K562 (cell line): ENCODE data around the gene MYCBP. TPM values are rescaled to one million over a fixed set of nuclear protein-coding genes. Genes with fewer than 3 reads are reported as not detected.
A peak's percentile ranks its signal among the peaks of the same experiment; 100 is the strongest.

ENCODE experiments used
- FOXA3 ChIP-seq, 2 experiments: fragments of 450-650 bp in 1 of 2; sonication (generic) in 1 of 2; formaldehyde crosslinking; IDR thresholded peaks in 1 of 2; conservative IDR thresholded peaks in 1 of 2; 2 replicates each; pipeline versions ENCODE4 v1.4.0 to v1.8.0; 2020 to 2022; ENCODE audit warnings: mild to moderate bottlenecking in 2 of 2, missing genetic modification reagents in 1 of 2
- HEY1 ChIP-seq: fragments of 250-450 bp; sonication (Bioruptor Pico); IDR thresholded peaks from 2 replicates; pipeline ENCODE4 v1.5.0; 2020; ENCODE audit warnings: mild to moderate bottlenecking, moderate library complexity, borderline replicate concordance
- HLTF ChIP-seq: fragments of 450-650 bp; IDR thresholded peaks from 2 replicates; pipeline ENCODE4 v1.6.1; 2016
- HSF4 ChIP-seq: fragments of 250-450 bp; sonication (Bioruptor Pico); IDR thresholded peaks from 2 replicates; pipeline ENCODE4 v2.1.2; 2022; ENCODE audit warnings: mild to moderate bottlenecking, moderate library complexity, borderline replicate concordance
- MIER1 ChIP-seq: fragments of 450-650 bp; IDR thresholded peaks from 2 replicates; pipeline ENCODE4 v1.6.1; 2016; ENCODE audit warnings: antibody characterized with exemption, mild to moderate bottlenecking, low read depth
- NFE2L1 ChIP-seq: fragments of 450-650 bp; IDR thresholded peaks from 2 replicates; pipeline ENCODE4 v1.6.1; 2016; ENCODE audit warnings: missing genetic modification characterization, low read depth, mild to moderate bottlenecking, missing compliant biosample characterization, moderate library complexity, borderline replicate concordance
- NR0B1 ChIP-seq: fragments of 450-650 bp; IDR thresholded peaks from one replicate; pipeline ENCODE4 v1.6.1; 2018; ENCODE audit warnings: mild to moderate bottlenecking, moderate library complexity; ENCODE audit not compliant: partially characterized antibody
- STAT5A ChIP-seq: IDR thresholded peaks from 2 replicates; pipeline ENCODE4 v1.6.1; 2012; ENCODE audit warnings: low read length, inconsistent platforms, borderline replicate concordance
- TOE1 ChIP-seq, 2 experiments: fragments of 450-650 bp in 1 of 2; sonication (generic) in 1 of 2; formaldehyde crosslinking in 1 of 2; IDR thresholded peaks; 2 replicates each; pipeline versions ENCODE4 v1.7.1 to v1.8.0; 2016 to 2022; ENCODE audit warnings: borderline replicate concordance in 2 of 2, mild to moderate bottlenecking in 2 of 2, antibody characterized with exemption in 1 of 2, inconsistent platforms in 1 of 2, low read depth in 1 of 2, missing genetic modification reagents in 1 of 2, moderate library complexity in 1 of 2
- ZNF165 ChIP-seq: fragments of 250-450 bp; sonication (Bioruptor Pico); IDR thresholded peaks from 2 replicates; pipeline ENCODE4 v1.4.0; 2020; ENCODE audit warnings: borderline replicate concordance
- polyA plus RNA-seq, 8 experiments: library from polyadenylated mRNA; depleted of rRNA in 4 of 8; stranded (reverse) in 5 of 8; unstranded in 3 of 8; fragments of >200 nt; fragmentation: Nextera tagmentation in 2 of 8; fragmentation: Illumina TruSeq in 1 of 8; extraction: Ambion mirVana in 2 of 8; extraction: Trizol in 1 of 8; gene quantifications; 2 replicates each; pipeline versions ENCODE4 v1.2.1 to v1.2.3, GENCODE V29; 2011 to 2014; ENCODE audit warnings: inconsistent platforms in 1 of 8, missing spikeins in 1 of 8
- total RNA-seq, 7 experiments: library from RNA; depleted of rRNA in 6 of 7; stranded (reverse); fragments of >200 nt in 6 of 7; fragmentation: Illumina TruSeq in 2 of 7; extraction: Trizol in 2 of 7; gene quantifications; 2 replicates each; pipeline versions ENCODE4 v1.2.1 to v1.2.3, GENCODE V29; 2011 to 2021; ENCODE audit warnings: low replicate concordance in 1 of 7
- TF ChIP-seq, protein P1 (sequence below): fragments of 450-650 bp; IDR thresholded peaks from 2 replicates; pipeline ENCODE4 v1.6.1; 2016; ENCODE audit warnings: low read depth
- TF ChIP-seq, protein P2 (sequence below): sonication (generic); formaldehyde crosslinking; IDR thresholded peaks from 2 replicates; pipeline ENCODE4 v1.8.0; 2022; ENCODE audit warnings: missing genetic modification reagents, mild to moderate bottlenecking, borderline replicate concordance
- TF ChIP-seq, protein P3 (sequence below): conservative IDR thresholded peaks from 2 replicates; pipeline ENCODE4 v1.6.1; 2011; ENCODE audit warnings: low read depth, mild to moderate bottlenecking, low read length; ENCODE audit not compliant: control insufficient read depth

MYCBP gene
- total and polyA plus RNA-seq, 9 of the 15 experiments (the other 6 are each of a cell fraction or from before 2014, with no cell fraction given), result 32.3 to 253 (median 72.9) TPM

DNA sequence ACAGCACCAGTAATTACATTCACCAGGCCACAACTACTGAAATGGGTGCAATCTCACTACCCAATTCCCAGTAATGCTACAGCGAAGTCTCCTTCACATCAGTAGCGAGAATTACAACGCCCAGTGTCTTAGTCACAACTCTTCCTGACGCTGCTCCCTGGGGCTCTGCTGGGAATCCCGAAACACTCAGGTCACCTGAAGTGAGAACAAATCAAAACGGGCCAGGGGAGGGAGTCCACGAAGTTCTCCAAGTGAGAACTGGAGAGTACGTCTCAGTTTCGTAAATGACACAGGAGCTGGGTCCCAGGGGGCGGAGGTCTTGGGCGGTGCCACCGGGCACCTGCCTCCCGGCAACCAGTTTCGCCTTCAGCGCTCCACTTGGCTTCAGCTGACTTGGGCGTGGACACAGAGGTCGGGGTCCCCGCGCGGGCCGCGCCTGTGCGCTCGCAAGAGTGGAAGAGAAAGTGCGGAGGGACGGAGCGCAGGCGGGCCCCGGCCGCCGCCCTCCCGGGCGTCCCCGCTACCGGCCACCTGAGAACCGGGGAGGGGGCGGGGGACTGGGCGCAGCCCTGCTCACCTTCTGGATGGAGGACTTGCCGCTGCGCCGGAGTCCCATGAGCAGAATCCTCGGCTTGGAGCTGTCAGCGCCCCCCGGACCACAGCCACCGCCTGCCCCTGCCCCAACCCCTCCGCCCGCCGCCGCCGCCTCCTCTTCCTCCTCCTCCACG lies 14.2 kb downstream of the MYCBP start (continued):
- TF ChIP-seq, protein P1, sequence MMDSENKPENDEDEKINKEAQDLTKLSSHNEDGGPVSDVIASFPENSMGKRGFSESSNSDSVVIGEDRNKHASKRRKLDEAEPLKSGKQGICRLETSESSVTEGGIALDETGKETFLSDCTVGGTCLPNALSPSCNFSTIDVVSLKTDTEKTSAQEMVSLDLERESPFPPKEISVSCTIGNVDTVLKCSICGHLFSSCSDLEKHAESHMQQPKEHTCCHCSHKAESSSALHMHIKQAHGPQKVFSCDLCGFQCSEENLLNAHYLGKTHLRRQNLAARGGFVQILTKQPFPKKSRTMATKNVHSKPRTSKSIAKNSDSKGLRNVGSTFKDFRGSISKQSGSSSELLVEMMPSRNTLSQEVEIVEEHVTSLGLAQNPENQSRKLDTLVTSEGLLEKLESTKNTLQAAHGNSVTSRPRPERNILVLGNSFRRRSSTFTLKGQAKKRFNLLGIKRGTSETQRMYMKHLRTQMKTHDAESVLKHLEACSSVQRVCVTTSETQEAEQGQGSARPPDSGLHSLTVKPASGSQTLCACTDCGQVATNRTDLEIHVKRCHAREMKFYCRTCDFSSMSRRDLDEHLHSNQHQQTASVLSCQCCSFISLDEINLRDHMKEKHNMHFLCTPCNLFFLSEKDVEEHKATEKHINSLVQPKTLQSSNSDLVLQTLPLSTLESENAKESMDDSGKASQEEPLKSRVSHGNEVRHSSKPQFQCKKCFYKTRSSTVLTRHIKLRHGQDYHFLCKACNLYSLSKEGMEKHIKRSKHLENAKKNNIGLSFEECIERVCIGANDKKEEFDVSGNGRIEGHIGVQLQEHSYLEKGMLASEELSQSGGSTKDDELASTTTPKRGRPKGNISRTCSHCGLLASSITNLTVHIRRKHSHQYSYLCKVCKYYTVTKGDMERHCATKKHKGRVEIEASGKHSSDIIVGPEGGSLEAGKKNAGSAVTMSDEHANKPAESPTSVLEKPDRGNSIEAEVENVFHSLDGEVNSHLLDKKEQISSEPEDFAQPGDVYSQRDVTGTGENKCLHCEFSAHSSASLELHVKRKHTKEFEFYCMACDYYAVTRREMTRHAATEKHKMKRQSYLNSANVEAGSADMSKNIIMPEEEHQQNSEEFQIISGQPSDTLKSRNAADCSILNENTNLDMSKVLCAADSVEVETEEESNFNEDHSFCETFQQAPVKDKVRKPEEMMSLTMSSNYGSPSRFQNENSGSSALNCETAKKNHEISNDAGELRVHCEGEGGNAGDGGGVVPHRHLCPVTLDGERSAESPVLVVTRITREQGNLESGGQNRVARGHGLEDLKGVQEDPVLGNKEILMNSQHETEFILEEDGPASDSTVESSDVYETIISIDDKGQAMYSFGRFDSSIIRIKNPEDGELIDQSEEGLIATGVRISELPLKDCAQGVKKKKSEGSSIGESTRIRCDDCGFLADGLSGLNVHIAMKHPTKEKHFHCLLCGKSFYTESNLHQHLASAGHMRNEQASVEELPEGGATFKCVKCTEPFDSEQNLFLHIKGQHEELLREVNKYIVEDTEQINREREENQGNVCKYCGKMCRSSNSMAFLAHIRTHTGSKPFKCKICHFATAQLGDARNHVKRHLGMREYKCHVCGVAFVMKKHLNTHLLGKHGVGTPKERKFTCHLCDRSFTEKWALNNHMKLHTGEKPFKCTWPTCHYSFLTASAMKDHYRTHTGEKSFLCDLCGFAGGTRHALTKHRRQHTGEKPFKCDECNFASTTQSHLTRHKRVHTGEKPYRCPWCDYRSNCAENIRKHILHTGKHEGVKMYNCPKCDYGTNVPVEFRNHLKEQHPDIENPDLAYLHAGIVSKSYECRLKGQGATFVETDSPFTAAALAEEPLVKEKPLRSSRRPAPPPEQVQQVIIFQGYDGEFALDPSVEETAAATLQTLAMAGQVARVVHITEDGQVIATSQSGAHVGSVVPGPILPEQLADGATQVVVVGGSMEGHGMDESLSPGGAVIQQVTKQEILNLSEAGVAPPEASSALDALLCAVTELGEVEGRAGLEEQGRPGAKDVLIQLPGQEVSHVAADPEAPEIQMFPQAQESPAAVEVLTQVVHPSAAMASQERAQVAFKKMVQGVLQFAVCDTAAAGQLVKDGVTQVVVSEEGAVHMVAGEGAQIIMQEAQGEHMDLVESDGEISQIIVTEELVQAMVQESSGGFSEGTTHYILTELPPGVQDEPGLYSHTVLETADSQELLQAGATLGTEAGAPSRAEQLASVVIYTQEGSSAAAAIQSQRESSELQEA, result no peak
- TF ChIP-seq HLTF, result no peak
- no peak for TF ChIP-seq TOE1 (IDR thresholded peaks at IDR 0.05; ENCODE audit: borderline replicate concordance)
- no peak for TF ChIP-seq TOE1 (CRISPR knock-in tag; IDR thresholded peaks at IDR 0.05; ENCODE audit: borderline replicate concordance, low read depth)
- TF ChIP-seq FOXA3 (CRISPR knock-in tag; conservative IDR thresholded peaks at IDR 0.05 in 1 of 2, IDR thresholded peaks at IDR 0.05 in 1 of 2), result peak in 1 of 2 experiments; percentile 26; a peak in 1 of 4 replicates
- TF ChIP-seq HSF4 (CRISPR knock-in tag), result no peak
- no peak for TF ChIP-seq NR0B1
- no peak for TF ChIP-seq ZNF165
- TF ChIP-seq HEY1 (CRISPR knock-in tag), result no peak
- TF ChIP-seq, protein P2, sequence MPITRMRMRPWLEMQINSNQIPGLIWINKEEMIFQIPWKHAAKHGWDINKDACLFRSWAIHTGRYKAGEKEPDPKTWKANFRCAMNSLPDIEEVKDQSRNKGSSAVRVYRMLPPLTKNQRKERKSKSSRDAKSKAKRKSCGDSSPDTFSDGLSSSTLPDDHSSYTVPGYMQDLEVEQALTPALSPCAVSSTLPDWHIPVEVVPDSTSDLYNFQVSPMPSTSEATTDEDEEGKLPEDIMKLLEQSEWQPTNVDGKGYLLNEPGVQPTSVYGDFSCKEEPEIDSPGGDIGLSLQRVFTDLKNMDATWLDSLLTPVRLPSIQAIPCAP (CRISPR knock-in tag), result no peak
- TF ChIP-seq, protein P3, sequence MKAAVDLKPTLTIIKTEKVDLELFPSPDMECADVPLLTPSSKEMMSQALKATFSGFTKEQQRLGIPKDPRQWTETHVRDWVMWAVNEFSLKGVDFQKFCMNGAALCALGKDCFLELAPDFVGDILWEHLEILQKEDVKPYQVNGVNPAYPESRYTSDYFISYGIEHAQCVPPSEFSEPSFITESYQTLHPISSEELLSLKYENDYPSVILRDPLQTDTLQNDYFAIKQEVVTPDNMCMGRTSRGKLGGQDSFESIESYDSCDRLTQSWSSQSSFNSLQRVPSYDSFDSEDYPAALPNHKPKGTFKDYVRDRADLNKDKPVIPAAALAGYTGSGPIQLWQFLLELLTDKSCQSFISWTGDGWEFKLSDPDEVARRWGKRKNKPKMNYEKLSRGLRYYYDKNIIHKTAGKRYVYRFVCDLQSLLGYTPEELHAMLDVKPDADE, result no peak
- TF ChIP-seq MIER1, result no peak
- TF ChIP-seq STAT5A, result no peak
- TF ChIP-seq NFE2L1 (tag), result no peak
